ENCODE measurements around the gene PPP6R2. TPM values are rescaled to one million over a fixed set of nuclear protein-coding genes. Genes with fewer than 3 reads are reported as not detected.

The PPP6R2 gene
- total and polyA plus RNA-seq, 9 of the 15 experiments (the other 6 are each of a cell fraction or from before 2014, with no cell fraction given): 0.32 to 39.8 (median 21.4) TPM

DNA sequence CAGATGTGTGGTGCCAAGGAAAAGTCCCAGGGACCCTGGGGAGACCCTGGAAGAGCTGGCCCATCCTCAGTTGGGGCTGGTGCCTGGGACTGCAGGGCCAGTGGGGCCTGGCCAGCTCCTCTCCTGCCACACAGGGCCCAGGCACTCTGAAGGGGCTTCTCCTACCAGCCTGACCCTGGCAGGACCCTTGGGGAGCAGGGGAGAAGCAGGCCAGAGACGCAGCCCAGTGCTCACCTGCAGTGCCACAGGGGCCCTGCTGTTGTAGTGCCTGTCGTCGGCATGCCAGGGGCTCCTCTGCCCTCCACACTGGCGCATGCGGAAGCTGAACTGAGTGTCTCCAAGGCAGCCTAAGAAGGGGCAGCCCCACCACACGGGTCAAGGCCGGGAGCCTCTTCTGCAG, 25.5 kb upstream of the PPP6R2 start (continued):
- no peak for TF ChIP-seq GTF2B (IDR thresholded peaks at IDR 0.05; ENCODE audit: extremely low read depth, insufficient read length)
- no peak for TF ChIP-seq ESRRA (IDR thresholded peaks at IDR 0.05; ENCODE audit: borderline replicate concordance, low read depth)
- TF ChIP-seq CREB3 (tag; conservative IDR thresholded peaks at IDR 0.05; ENCODE audit: low read depth): no peak
- no peak for TF ChIP-seq SNIP1 (IDR thresholded peaks at IDR 0.05; ENCODE audit: low read depth)
- TF ChIP-seq NEUROD1 (IDR thresholded peaks at IDR 0.05; ENCODE audit: borderline replicate concordance, low read depth, low read length, partially characterized antibody): no peak
- no peak for TF ChIP-seq HDAC6 (IDR thresholded peaks at IDR 0.05; ENCODE audit: low read depth, low read length)

GRCh38 chr22:50318356-50318697, 24.8 kb upstream of the PPP6R2 start:
- Histone ChIP-seq H3K27me3 (ENCODE audit: control insufficient read depth in 2 of 2, insufficient read depth in 2 of 2, low read length in 2 of 2) (no peaks in the 10 kb centered on the region), H3K27ac (ENCODE audit: extremely low read depth, low read depth, low read length) (peak overlapping the region; percentile 69), H3K36me3 (ENCODE audit: control insufficient read depth, insufficient read depth, low read length) (no peaks in the 10 kb centered on the region), H3K4me1 (replicated peaks in 1 of 2; ENCODE audit: control insufficient read depth in 2 of 2, insufficient read depth in 2 of 2, low read length in 2 of 2) (peaks cover 27 to 70% of the 10 kb centered on the region in 2 experiments; a peak in 4 of 5 replicates), H3K9ac (ENCODE audit: insufficient read depth in 1 of 2, low read depth in 2 of 2, low read length in 2 of 2) (peak overlapping the region; percentile 41 to 76), H2AFZ (ENCODE audit: low read depth, low read length) (peak overlapping the region; percentile 74; the same call in 1 of the 2 replicates), H3K4me2 (ENCODE audit: insufficient read depth, low read length) (peak overlapping the region; percentile 74), H3K9me3 (replicated peaks; ENCODE audit: control insufficient read depth, insufficient read depth, low read depth, low read length) (no peaks in the 10 kb centered on the region), H3K9me1 (ENCODE audit: control insufficient read depth, insufficient read depth, low read length) (no peaks in the 10 kb centered on the region), H3K79me2 (ENCODE audit: control insufficient read depth, insufficient read depth, low read length) (no peaks in the 10 kb centered on the region), H4K20me1 (replicated peaks; ENCODE audit: control insufficient read depth, insufficient read depth, low read length) (no peaks in the 10 kb centered on the region), H3K4me3 (no peak overlapping the region)
- intact Hi-C loops (cut with micrococcal nuclease): no loop called here
- BruUV-seq (replicated peaks): no TSS peak
- DNase-seq (ENCODE audit: extremely low read depth in 1 of 4, low spot score in 3 of 4) (no peak), ATAC-seq (peak; percentile 15; the same call in 2 of the 3 replicates), FAIRE-seq (no peak)
- WGBS (ENCODE audit: insufficient coverage, low coverage, missing lambda C conversion rate): 52% methylated on average over 7 of the region's 7 CpGs
- in situ Hi-C loops (cut with MboI): no loop called here
- ChIA-PET POLR2A (no interaction called here), CTCF (ENCODE audit: low intra/inter-chr PET ratio) (no interaction called here)
- 0 out of 2 replicates have a peak, but pooled peaks have one; percentile 37 for TF ChIP-seq CREB3 (tag; conservative IDR thresholded peaks at IDR 0.05; ENCODE audit: low read depth)
- TF ChIP-seq RFX7 (CRISPR knock-in tag; IDR thresholded peaks at IDR 0.05): no peak
- TF ChIP-seq, protein P1, sequence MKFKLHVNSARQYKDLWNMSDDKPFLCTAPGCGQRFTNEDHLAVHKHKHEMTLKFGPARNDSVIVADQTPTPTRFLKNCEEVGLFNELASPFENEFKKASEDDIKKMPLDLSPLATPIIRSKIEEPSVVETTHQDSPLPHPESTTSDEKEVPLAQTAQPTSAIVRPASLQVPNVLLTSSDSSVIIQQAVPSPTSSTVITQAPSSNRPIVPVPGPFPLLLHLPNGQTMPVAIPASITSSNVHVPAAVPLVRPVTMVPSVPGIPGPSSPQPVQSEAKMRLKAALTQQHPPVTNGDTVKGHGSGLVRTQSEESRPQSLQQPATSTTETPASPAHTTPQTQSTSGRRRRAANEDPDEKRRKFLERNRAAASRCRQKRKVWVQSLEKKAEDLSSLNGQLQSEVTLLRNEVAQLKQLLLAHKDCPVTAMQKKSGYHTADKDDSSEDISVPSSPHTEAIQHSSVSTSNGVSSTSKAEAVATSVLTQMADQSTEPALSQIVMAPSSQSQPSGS (CRISPR knock-in tag; IDR thresholded peaks at IDR 0.05): no peak
- no peak for TF ChIP-seq THRA (IDR thresholded peaks at IDR 0.05)
- TF ChIP-seq, protein P2, sequence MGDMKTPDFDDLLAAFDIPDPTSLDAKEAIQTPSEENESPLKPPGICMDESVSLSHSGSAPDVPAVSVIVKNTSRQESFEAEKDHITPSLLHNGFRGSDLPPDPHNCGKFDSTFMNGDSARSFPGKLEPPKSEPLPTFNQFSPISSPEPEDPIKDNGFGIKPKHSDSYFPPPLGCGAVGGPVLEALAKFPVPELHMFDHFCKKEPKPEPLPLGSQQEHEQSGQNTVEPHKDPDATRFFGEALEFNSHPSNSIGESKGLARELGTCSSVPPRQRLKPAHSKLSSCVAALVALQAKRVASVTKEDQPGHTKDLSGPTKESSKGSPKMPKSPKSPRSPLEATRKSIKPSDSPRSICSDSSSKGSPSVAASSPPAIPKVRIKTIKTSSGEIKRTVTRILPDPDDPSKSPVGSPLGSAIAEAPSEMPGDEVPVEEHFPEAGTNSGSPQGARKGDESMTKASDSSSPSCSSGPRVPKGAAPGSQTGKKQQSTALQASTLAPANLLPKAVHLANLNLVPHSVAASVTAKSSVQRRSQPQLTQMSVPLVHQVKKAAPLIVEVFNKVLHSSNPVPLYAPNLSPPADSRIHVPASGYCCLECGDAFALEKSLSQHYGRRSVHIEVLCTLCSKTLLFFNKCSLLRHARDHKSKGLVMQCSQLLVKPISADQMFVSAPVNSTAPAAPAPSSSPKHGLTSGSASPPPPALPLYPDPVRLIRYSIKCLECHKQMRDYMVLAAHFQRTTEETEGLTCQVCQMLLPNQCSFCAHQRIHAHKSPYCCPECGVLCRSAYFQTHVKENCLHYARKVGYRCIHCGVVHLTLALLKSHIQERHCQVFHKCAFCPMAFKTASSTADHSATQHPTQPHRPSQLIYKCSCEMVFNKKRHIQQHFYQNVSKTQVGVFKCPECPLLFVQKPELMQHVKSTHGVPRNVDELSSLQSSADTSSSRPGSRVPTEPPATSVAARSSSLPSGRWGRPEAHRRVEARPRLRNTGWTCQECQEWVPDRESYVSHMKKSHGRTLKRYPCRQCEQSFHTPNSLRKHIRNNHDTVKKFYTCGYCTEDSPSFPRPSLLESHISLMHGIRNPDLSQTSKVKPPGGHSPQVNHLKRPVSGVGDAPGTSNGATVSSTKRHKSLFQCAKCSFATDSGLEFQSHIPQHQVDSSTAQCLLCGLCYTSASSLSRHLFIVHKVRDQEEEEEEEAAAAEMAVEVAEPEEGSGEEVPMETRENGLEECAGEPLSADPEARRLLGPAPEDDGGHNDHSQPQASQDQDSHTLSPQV (IDR thresholded peaks at IDR 0.05): peak; percentile 46; the same call in 1 of the 2 replicates
